ENCODE measurements around the gene MAPK8IP1. TPM values are rescaled to one million over a fixed set of nuclear protein-coding genes. Genes with fewer than 3 reads are reported as not detected.
A peak's percentile ranks its signal among the peaks of the same experiment; 100 is the strongest.

MAPK8IP1 gene
- total and polyA plus RNA-seq, 2 experiments from 2014 or later, result 7.4 to 12.6 TPM

- Histone ChIP-seq H3K4me1 (ENCODE audit: low read depth) (peaks cover 60% of the 10 kb centered on the region), H3K27me3 (no peaks in the 10 kb centered on the region), H3K4me3 (no peak overlapping the region), H3K9me3 (ENCODE audit: low read depth) (no peaks in the 10 kb centered on the region), H3K27ac (peak overlapping the region; percentile 54), H3K36me3 (peaks cover 5% of the 10 kb centered on the region)
- DNase-seq (ENCODE audit: low read depth in 1 of 2, low spot score in 1 of 2), result peak in 1 of 2 donors; percentile 35
- TF ChIP-seq CTCF (IDR thresholded peaks at IDR 0.05; ENCODE audit: low read depth, low read length), result no peak
Observed at GRCh38 chr11:45856044-45856468, 29.4 kb upstream of the MAPK8IP1 start.

GRCh38 chr11:45857961-45858474, 27.4 kb upstream of the MAPK8IP1 start:
- Histone ChIP-seq H3K4me3 (no peak overlapping the region), H3K27ac (peak overlapping the region; percentile 82), H3K36me3 (peaks cover 22% of the 10 kb centered on the region), H3K4me1 (ENCODE audit: low read depth) (peaks cover 45% of the 10 kb centered on the region), H3K27me3 (no peaks in the 10 kb centered on the region), H3K9me3 (ENCODE audit: low read depth) (no peaks in the 10 kb centered on the region)
- no peak for TF ChIP-seq CTCF (IDR thresholded peaks at IDR 0.05; ENCODE audit: low read depth, low read length)
- DNase-seq (ENCODE audit: low read depth in 1 of 2, low spot score in 1 of 2), result peak; percentile 61 to 92

- no peak for TF ChIP-seq CTCF (IDR thresholded peaks at IDR 0.05; ENCODE audit: low read depth, low read length)
- Histone ChIP-seq H3K27ac (peak overlapping the region; percentile 82), H3K4me3 (no peak overlapping the region), H3K27me3 (no peaks in the 10 kb centered on the region), H3K9me3 (ENCODE audit: low read depth) (no peaks in the 10 kb centered on the region), H3K36me3 (peaks cover 28% of the 10 kb centered on the region), H3K4me1 (ENCODE audit: low read depth) (peaks cover 37% of the 10 kb centered on the region)
- no peak for DNase-seq (ENCODE audit: low read depth in 1 of 2, low spot score in 1 of 2)
Observed at GRCh38 chr11:45858751-45859398, 26.6 kb upstream of the MAPK8IP1 start.

GRCh38 chr11:45859661-45860140, 25.8 kb upstream of the MAPK8IP1 start:
- no peak overlapping the region for H3K4me3 ChIP-seq
- no peak for TF ChIP-seq CTCF (IDR thresholded peaks at IDR 0.05; ENCODE audit: low read depth, low read length)
- H3K36me3 ChIP-seq, result peaks cover 33% of the 10 kb centered on the region
- no peaks in the 10 kb centered on the region for H3K27me3 ChIP-seq
- H3K4me1 ChIP-seq (ENCODE audit: low read depth), result peaks cover 29% of the 10 kb centered on the region
- H3K9me3 ChIP-seq (ENCODE audit: low read depth), result no peaks in the 10 kb centered on the region
- peak overlapping the region; percentile 60 for H3K27ac ChIP-seq
- DNase-seq (ENCODE audit: low read depth in 1 of 2, low spot score in 1 of 2), result peak; percentile 66 to 99

- Histone ChIP-seq H3K36me3 (peaks cover 39% of the 10 kb centered on the region), H3K4me1 (ENCODE audit: low read depth) (peaks cover 23% of the 10 kb centered on the region), H3K27ac (peak overlapping the region; percentile 29), H3K9me3 (ENCODE audit: low read depth) (no peaks in the 10 kb centered on the region), H3K4me3 (no peak overlapping the region), H3K27me3 (no peaks in the 10 kb centered on the region)
- TF ChIP-seq CTCF (IDR thresholded peaks at IDR 0.05; ENCODE audit: low read depth, low read length), result no peak
- DNase-seq (ENCODE audit: low read depth in 1 of 2, low spot score in 1 of 2), result no peak
Observed at GRCh38 chr11:45860348-45860747, 25.1 kb upstream of the MAPK8IP1 start.
